ENCODE measurements around the gene RPS6KA4.
"Not testable (repeated sequence)": the region's sequence is repeated elsewhere in the genome, so short reads cannot be mapped to it uniquely, and the experiment has no call there.

Gene RPS6KA4

GRCh38 chr11:64358907-64359711 is at the start of gene RPS6KA4:
TSS of gene RPS6KA4 (plus strand) at chr11:64359162. CDS start at chr11:64359236, 74 bp downstream.
- in situ Hi-C loops (cut with HindIII; ENCODE audit: low sequenced_read_pairs), result no loop called here
- peak; percentile 58 for DNase-seq (ENCODE audit: low read depth, low spot score)
- TF ChIP-seq CTCF (IDR thresholded peaks at IDR 0.05; ENCODE audit: low read depth, low read length), result no peak
- peak within 1 kb of the TSS; percentile 56 for H3K4me3 ChIP-seq (ENCODE audit: low read depth, low read length)

GRCh38 chr11:64312947-64313346 is 46.0 kb upstream of the RPS6KA4 start:
- TF ChIP-seq CTCF (IDR thresholded peaks at IDR 0.05; ENCODE audit: low read depth, low read length), result no peak

GRCh38 chr11:64313491-64314145 is 45.3 kb upstream of the RPS6KA4 start:
- H3K4me3 ChIP-seq (ENCODE audit: low read depth, low read length), result no peak overlapping the region
- in situ Hi-C loops (cut with HindIII; ENCODE audit: low sequenced_read_pairs), result no loop called here
- TF ChIP-seq CTCF (IDR thresholded peaks at IDR 0.05; ENCODE audit: low read depth, low read length), result no peak
- DNase-seq (ENCODE audit: low read depth, low spot score), result no peak

More at GRCh38 chr11:64312947-64313346, 46.0 kb upstream of the RPS6KA4 start:
- in situ Hi-C loops (cut with HindIII; ENCODE audit: low sequenced_read_pairs), result no loop called here
- H3K4me3 ChIP-seq (ENCODE audit: low read depth, low read length), result no peak overlapping the region
- DNase-seq (ENCODE audit: low read depth, low spot score), result no peak

GRCh38 chr11:64314146-64314804 is 44.7 kb upstream of the RPS6KA4 start:
- DNase-seq (ENCODE audit: low read depth, low spot score), result no peak
- in situ Hi-C loops (cut with HindIII; ENCODE audit: low sequenced_read_pairs), result no loop called here
- TF ChIP-seq CTCF (IDR thresholded peaks at IDR 0.05; ENCODE audit: low read depth, low read length), result peak; percentile 22
- no peak overlapping the region for H3K4me3 ChIP-seq (ENCODE audit: low read depth, low read length)

- H3K4me3 ChIP-seq (ENCODE audit: low read depth, low read length), result no peak overlapping the region
- in situ Hi-C loops (cut with HindIII; ENCODE audit: low sequenced_read_pairs), result no loop called here
- DNase-seq (ENCODE audit: low read depth, low spot score), result no peak
- TF ChIP-seq CTCF (IDR thresholded peaks at IDR 0.05; ENCODE audit: low read depth, low read length), result no peak
These were observed 44.0 kb upstream of the RPS6KA4 start for GRCh38 chr11:64314805-64315561.

- H3K4me3 ChIP-seq (ENCODE audit: low read depth, low read length); DNase-seq (ENCODE audit: low read depth, low spot score); in situ Hi-C loops (cut with HindIII; ENCODE audit: low sequenced_read_pairs): not testable (repeated sequence)
These were observed 43.1 kb upstream of the RPS6KA4 start for GRCh38 chr11:64315667-64316526.

All from astrocyte of the spinal cord (primary cell).